ENCODE data around the gene CDKAL1. TPM values are rescaled to one million over a fixed set of nuclear protein-coding genes. Genes with fewer than 3 reads are reported as not detected.

CDKAL1 gene
- total RNA-seq, 1 donor from 2014 or later = 12.2 TPM

DNA sequence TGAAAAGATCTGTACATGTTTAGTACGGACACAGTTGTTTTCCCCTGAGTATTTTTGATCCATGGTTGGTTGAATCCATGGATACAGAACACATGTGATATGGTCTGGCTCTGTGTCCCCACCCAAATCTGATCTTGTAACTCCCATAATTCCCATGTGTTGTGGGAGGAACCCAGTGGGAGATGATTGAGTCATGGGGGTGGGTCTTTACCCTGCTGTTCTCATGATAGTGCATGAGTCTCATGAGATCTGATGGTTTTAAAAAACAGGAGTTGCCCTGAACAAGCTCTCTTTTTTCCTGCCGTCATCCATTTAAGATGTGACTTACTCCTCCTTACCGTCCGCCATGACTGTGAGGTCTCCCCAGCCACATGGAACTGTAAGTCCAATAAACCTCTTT lies 139.2 kb downstream of the CDKAL1 start:
- no peak overlapping the region for H3K4me3 ChIP-seq (ENCODE audit: low read depth, low read length)
- TF ChIP-seq, protein P1, sequence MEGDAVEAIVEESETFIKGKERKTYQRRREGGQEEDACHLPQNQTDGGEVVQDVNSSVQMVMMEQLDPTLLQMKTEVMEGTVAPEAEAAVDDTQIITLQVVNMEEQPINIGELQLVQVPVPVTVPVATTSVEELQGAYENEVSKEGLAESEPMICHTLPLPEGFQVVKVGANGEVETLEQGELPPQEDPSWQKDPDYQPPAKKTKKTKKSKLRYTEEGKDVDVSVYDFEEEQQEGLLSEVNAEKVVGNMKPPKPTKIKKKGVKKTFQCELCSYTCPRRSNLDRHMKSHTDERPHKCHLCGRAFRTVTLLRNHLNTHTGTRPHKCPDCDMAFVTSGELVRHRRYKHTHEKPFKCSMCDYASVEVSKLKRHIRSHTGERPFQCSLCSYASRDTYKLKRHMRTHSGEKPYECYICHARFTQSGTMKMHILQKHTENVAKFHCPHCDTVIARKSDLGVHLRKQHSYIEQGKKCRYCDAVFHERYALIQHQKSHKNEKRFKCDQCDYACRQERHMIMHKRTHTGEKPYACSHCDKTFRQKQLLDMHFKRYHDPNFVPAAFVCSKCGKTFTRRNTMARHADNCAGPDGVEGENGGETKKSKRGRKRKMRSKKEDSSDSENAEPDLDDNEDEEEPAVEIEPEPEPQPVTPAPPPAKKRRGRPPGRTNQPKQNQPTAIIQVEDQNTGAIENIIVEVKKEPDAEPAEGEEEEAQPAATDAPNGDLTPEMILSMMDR (conservative IDR thresholded peaks at IDR 0.05; ENCODE audit: low read depth, low read length) = no peak
- DNase-seq (ENCODE audit: low read depth) = no peak

DNA sequence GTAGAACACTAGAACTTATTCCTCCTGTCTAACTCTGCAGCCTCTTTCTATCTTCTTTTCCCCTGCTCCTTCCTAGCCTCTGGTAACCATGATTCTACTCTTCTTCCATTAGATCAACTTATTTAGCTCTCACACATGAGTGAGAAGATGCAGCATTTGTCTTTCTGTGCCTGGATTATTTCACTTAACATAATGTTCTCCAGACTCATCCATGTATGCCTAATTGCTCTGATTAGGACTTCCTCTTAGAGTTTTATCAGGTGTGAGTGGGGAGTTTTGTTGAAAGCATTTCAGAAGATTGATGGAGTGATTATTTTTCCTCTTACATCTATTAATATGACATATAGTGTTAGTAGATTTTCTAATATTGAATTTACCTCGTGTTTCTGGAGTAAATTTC lies 140.4 kb downstream of the CDKAL1 start:
- no peak overlapping the region for H3K4me3 ChIP-seq (ENCODE audit: low read depth, low read length)
- no peak for DNase-seq (ENCODE audit: low read depth)
- TF ChIP-seq, protein P1 (conservative IDR thresholded peaks at IDR 0.05; ENCODE audit: low read depth, low read length) = no peak

DNA sequence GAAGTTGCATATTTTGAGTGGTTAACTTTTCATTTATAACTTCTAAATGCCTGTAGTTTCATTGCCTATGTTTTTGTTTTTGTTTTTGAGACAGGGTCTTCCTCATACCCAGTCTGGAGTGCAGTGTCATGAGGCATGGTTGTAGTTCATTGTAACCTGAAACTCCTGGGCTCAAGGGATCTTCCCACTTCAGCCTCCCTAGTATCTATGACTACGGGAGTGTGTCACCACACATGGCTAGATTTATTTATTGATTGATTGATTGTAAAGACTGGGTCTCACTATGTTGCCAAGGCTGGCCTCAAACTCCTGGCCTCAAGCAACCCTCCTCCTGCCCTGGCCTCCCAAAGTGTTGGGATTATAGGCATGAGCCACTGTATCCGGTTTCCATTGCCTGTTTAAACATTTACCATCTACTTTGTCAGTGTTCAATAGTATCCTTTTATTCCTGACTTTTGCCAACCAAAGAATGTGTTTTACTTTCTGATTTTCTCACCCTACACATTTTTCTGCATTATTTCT lies 144.6 kb downstream of the CDKAL1 start:
- no peak for DNase-seq (ENCODE audit: low read depth)
- no peak overlapping the region for H3K4me3 ChIP-seq (ENCODE audit: low read depth, low read length)
- TF ChIP-seq, protein P1 (conservative IDR thresholded peaks at IDR 0.05; ENCODE audit: low read depth, low read length) = no peak

DNA sequence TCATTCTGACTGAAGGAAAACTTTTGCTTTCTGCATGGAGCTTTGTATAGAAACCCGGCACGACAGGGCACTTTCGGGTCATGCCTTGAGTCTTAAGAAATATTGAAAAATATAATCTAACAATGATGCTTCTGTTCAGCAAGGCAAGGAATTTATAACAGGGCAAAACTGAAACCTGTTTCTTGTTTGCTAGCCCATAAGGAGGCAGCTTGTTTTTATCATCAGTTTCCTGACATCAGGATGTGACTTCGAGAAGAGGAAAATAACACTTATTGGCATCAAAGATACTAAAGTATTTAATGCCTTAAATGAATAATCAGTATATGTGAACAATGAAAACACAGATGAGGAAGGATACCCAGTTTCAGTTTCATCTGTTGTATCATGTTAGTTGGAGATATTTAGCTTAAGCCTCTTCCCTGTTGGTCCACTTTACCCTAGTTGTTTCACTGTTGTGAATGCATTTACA lies 146.5 kb downstream of the CDKAL1 start:
- no peak for DNase-seq (ENCODE audit: low read depth)
- TF ChIP-seq, protein P1 (conservative IDR thresholded peaks at IDR 0.05; ENCODE audit: low read depth, low read length) = no peak
- H3K4me3 ChIP-seq (ENCODE audit: low read depth, low read length) = no peak overlapping the region

DNA sequence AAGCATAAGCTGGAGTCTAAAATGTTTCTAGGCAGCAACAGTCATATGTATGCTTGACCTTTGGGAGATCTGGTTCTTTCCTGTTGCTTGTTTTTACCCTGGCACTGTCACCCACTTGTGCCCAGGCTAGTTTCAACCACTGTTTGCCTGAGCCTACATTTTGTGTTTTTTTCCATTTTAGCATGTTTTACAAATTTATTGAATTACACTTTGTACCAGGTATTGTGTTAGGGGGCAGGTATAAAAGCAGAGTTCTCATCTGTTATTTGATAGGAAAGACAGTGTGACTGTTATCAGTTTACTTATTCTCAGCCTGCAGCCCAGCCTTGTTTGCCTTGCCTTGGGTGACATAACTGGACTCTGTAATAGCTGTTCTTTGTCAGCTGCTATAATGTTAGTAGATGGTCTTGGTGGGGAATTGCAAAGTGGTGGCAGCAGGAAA lies 147.0 kb downstream of the CDKAL1 start:
- no peak overlapping the region for H3K4me3 ChIP-seq (ENCODE audit: low read depth, low read length)
- DNase-seq (ENCODE audit: low read depth) = no peak
- TF ChIP-seq, protein P1 (conservative IDR thresholded peaks at IDR 0.05; ENCODE audit: low read depth, low read length) = no peak

DNA sequence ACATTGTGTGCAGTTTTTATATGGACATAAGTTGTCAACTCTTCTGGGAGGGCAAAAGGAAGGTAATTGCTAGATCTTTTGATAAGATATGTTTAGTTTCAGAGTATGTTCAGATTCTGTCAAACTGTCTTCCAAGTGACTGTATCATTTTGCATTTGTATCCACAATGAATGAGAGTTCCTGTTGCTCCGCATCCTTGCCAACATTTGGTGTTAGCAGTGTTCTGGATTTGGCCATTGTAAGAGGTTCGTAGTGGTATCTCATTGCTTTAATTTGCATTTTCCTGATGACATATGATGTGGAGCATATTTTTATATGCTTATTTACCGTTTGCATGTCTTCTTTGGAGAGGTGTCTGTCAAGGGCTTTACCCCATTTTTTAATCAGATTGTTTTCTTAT lies 150.2 kb downstream of the CDKAL1 start:
- TF ChIP-seq, protein P1 (conservative IDR thresholded peaks at IDR 0.05; ENCODE audit: low read depth, low read length) = no peak
- no peak for DNase-seq (ENCODE audit: low read depth)
- no peak overlapping the region for H3K4me3 ChIP-seq (ENCODE audit: low read depth, low read length)

DNA sequence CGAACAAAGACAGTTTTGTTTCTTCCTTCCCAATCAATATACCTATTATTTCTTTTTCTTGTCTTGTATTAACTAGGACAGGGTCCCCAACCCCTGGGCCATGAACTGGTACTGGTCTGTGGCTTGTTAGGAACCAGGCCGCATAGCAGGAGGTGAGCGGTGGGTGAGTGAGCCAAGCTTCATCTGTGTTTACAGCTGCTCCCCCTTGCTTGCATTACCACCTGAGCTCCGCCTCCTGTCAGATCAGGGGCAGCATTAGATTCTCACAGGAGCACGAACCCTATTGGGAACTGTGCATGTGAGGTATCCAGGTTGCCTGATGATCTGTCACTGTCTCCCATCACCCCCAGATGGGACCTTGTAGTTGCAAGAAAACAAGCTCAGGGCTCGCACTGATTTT lies 151.9 kb downstream of the CDKAL1 start:
- TF ChIP-seq, protein P1 (conservative IDR thresholded peaks at IDR 0.05; ENCODE audit: low read depth, low read length) = no peak
- DNase-seq (ENCODE audit: low read depth) = no peak
- no peak overlapping the region for H3K4me3 ChIP-seq (ENCODE audit: low read depth, low read length)

Measured in epithelial cell of proximal tubule (primary cell).